Measurements from ENCODE around the gene B3GAT1.
"Not testable (repeated sequence)": the region's sequence is repeated elsewhere in the genome, so short reads cannot be mapped to it uniquely, and the experiment has no call there.

The B3GAT1 gene

DNA sequence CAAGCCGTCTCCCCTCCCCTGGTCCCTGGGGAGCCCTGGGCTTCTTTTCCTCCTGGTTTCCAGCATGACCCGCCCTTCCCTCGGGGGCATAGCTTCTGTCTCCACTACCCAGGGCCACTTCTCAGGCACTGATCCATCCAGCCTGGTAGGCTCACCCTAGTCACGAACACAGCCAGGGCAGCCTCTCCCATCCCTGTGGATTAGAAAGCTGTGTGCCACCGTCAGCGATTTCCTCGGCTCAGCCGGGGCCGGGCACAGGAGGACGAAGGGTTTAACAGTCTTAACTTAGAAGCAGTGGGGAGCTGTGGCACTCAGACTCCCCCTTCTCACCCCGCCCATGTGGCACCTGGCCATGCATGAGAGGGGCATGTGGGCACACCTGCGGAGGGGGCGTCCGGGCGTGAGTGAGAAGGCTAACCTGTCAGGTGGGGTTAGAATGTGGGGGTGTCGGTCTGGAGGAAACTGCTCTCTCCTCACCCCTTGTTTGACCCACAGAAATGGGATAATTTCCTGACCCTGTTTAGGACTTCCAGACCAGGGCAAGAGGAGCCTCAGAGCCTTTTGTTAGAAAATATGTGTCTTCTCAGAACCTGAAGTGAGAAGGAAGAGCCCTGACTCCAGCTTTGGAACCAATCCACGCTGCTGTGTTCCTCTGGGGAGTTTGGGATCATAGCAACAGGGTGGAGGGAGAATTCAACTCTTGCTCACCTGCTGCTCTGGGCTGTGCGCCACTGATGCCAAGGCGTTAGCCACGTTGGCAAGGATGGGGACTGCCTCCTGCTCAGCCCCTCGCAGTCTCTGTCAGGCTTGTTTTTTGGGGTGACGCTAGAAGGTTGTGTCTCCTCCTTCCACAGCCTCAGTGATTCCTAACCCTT is 65.7 kb downstream of the B3GAT1 start:
- H3K4me3 ChIP-seq (ENCODE audit: low read depth, low read length), result no peak overlapping the region
- TF ChIP-seq, protein P1, sequence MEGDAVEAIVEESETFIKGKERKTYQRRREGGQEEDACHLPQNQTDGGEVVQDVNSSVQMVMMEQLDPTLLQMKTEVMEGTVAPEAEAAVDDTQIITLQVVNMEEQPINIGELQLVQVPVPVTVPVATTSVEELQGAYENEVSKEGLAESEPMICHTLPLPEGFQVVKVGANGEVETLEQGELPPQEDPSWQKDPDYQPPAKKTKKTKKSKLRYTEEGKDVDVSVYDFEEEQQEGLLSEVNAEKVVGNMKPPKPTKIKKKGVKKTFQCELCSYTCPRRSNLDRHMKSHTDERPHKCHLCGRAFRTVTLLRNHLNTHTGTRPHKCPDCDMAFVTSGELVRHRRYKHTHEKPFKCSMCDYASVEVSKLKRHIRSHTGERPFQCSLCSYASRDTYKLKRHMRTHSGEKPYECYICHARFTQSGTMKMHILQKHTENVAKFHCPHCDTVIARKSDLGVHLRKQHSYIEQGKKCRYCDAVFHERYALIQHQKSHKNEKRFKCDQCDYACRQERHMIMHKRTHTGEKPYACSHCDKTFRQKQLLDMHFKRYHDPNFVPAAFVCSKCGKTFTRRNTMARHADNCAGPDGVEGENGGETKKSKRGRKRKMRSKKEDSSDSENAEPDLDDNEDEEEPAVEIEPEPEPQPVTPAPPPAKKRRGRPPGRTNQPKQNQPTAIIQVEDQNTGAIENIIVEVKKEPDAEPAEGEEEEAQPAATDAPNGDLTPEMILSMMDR (IDR thresholded peaks at IDR 0.05; ENCODE audit: borderline replicate concordance, insufficient read depth, low read depth, low read length), result no peak

DNA sequence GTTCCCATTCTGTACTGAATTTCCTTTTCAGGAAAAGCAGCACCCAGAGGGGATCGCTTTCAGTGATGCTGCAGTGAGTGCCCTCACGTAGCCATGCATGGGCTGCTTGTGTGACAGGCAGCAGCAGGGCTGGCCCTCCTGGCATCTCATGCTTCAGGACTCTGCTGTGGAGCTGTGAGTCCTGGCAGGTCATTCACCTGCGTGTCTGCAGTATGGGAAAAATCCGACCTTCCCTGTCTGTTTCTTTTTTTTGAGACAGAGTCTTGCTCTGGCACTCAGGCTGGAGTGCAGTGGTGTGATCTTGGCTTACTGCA is 66.8 kb downstream of the B3GAT1 start:
- TF ChIP-seq, protein P1 (IDR thresholded peaks at IDR 0.05; ENCODE audit: borderline replicate concordance, insufficient read depth, low read depth, low read length), result no peak
- no peak overlapping the region for H3K4me3 ChIP-seq (ENCODE audit: low read depth, low read length)

DNA sequence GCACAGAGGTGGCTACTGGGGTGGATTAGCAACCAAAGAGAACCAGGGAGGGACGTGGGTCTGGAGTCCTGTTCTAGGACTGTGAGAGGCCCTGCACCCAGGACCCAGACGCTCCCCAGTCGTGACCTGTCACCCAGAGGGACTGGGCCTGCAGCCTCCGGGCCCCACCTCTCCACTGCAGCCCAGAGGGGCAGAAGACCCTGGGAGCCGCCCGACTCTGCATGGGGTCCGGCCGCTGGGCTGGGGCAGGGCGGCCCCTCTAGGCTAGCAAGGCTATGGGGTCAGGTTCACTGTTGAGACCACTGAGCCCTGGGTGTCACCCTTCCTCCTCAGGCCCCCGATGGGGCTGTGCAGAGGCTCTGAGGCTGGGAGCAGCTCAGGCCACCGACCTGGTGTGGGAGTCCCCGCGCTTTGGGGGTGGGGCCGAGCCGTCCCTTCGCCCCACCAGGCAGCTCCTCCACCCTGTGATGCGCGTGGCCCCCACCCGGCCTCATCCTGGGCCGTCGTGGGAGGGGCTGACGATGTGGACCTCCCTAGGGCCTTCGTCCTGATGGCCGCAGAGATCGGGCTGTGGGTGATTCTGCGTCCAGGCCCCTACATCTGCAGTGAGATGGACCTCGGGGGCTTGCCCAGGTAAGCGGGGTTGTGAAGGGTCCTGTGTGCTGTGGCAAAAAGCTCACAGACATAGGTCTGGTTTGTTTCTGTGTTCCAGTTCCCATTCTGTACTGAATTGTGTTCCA is 67.4 kb downstream of the B3GAT1 start:
- not testable (repeated sequence) for H3K4me3 ChIP-seq (ENCODE audit: low read depth, low read length)

DNA sequence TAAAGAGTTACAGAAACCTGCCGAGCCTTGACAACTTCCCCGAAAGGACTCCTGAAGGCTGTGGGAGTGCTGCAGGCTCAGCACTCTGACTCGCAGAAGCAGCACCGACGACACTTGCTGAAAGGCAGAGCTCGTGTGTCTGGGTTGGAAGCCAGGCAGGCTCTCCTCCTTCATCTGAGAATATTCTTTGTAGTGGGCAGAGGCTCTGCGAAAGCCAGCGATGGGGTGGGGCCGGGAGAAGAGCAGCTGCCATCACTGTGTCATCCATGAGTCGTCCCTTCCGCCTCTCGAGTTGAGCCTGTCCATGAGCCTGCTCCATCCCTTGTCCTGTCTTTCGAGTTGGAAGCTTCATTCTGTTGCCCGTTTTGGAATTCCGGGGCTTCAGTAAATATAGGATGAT is 68.4 kb downstream of the B3GAT1 start:
- TF ChIP-seq, protein P1 (IDR thresholded peaks at IDR 0.05; ENCODE audit: borderline replicate concordance, insufficient read depth, low read depth, low read length), result no peak
- H3K4me3 ChIP-seq (ENCODE audit: low read depth, low read length), result no peak overlapping the region

DNA sequence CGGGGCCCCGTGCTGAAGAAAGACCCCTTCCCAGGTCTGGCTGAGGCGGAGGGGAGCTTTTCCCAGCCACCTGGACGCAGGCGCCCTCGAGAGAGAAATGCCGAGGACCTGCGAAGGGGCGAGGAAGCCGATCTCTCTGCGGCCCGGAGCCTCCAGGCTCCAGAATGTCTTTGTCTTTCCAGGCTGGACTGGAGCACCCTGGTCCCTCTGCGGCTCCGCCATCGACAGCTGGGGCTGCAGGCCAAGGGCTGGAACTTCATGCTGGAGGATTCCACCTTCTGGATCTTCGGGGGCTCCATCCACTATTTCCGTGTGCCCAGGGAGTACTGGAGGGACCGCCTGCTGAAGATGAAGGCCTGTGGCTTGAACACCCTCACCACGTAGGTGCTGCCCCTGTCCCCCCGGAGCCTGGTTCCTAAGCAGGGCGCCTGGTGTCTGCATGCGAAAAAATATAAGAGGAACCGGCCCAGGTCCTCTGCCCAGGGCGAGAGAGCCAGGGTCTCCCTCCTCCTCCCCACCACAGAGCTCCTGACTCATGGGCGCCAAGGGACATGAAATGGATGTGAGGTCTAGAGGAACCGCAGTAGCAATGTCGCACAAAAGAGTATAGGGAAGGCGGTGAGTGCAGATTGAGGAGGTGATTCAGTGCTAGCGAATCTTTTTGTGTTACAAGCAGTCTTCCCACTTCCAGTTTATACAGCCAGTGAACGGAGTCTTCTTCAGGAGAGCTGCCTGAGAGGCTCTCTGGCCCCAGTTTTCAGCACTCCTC is 69.3 kb downstream of the B3GAT1 start:
- TF ChIP-seq, protein P1 (IDR thresholded peaks at IDR 0.05; ENCODE audit: borderline replicate concordance, insufficient read depth, low read depth, low read length), result no peak
- no peak overlapping the region for H3K4me3 ChIP-seq (ENCODE audit: low read depth, low read length)

DNA sequence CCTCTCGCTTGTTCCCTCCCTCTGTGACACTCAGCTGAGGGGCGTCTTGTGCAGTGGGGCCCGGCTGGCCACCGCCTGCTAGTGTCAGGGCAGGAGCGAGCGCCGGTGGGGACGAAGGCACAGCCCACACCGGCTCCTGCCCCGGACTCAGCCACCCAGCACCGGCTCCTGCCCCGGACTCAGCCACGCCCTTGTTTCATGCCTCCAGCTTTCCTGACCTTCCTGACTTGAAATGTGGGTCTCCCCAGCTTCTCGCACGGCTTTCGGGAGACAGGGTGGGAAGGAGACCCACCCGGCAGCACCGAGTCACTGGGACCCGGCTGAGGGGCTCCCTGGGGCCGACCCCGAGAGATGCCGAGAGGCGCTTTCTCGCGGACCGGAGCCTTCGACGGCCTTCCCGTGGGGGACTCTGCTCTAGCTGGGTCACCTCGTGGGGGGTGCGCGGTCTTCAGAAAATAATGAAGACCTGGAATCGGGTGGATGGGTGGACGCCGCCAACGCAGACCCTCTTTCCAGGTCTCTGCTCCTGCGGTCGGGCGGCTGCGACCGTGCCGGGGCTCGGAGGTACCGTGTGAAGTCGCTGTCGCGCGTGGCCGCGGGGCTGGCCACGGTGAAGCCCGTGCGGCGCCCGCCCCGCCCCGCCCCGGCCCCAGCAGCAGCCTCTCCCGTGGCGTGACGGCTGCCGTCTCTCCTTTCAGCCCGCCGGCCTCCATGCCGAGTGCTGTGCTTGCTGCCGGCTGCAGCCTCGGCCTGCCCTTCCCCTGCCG is 70.1 kb downstream of the B3GAT1 start:
- TF ChIP-seq, protein P1 (IDR thresholded peaks at IDR 0.05; ENCODE audit: borderline replicate concordance, insufficient read depth, low read depth, low read length), result no peak
- no peak overlapping the region for H3K4me3 ChIP-seq (ENCODE audit: low read depth, low read length)
